Measurements from ENCODE around the gene FGD3.
A peak's percentile ranks its signal among the peaks of the same experiment; 100 is the strongest.
"Not testable (repeated sequence)": the region's sequence is repeated elsewhere in the genome, so short reads cannot be mapped to it uniquely, and the experiment has no call there.

FGD3 gene

GRCh38 chr9:93009337-93010015 lies 62.2 kb downstream of the FGD3 start:
- DNase-seq (ENCODE audit: low read depth in 2 of 2): no peak

GRCh38 chr9:93010056-93010455 lies 62.7 kb downstream of the FGD3 start:
- no peak for DNase-seq (ENCODE audit: low read depth in 2 of 2)

- DNase-seq (ENCODE audit: low read depth in 2 of 2): no peak
These were observed 63.4 kb downstream of the FGD3 start for GRCh38 chr9:93010704-93011103.

- no peak for DNase-seq (ENCODE audit: low read depth in 2 of 2)
These were observed 63.8 kb downstream of the FGD3 start for GRCh38 chr9:93011114-93011513.

GRCh38 chr9:93012963-93013855 lies 65.9 kb downstream of the FGD3 start:
- DNase-seq (ENCODE audit: low read depth in 2 of 2): no peak

GRCh38 chr9:93013856-93014582 lies 66.7 kb downstream of the FGD3 start:
- no peak for DNase-seq (ENCODE audit: low read depth in 2 of 2)

GRCh38 chr9:93015190-93015589 lies 67.9 kb downstream of the FGD3 start:
- not testable (repeated sequence) for DNase-seq (ENCODE audit: low read depth in 2 of 2)

- DNase-seq (ENCODE audit: low read depth in 2 of 2): no peak
These were observed 70.3 kb downstream of the FGD3 start for GRCh38 chr9:93017621-93018020.

GRCh38 chr9:93020151-93020550 lies 72.8 kb downstream of the FGD3 start:
- no peak for DNase-seq (ENCODE audit: low read depth in 2 of 2)

- DNase-seq (ENCODE audit: low read depth in 2 of 2): peak in 1 of 2 donors; percentile 16
These were observed 73.7 kb downstream of the FGD3 start for GRCh38 chr9:93020771-93021670.

GRCh38 chr9:93022066-93022465 lies 74.7 kb downstream of the FGD3 start:
- DNase-seq (ENCODE audit: low read depth in 2 of 2): no peak

GRCh38 chr9:93022721-93023520 lies 75.6 kb downstream of the FGD3 start:
- no peak for DNase-seq (ENCODE audit: low read depth in 2 of 2)

- DNase-seq (ENCODE audit: low read depth in 2 of 2): no peak
These were observed 76.1 kb downstream of the FGD3 start for GRCh38 chr9:93023521-93023815.

- no peak for DNase-seq (ENCODE audit: low read depth in 2 of 2)
These were observed 77.3 kb downstream of the FGD3 start for GRCh38 chr9:93024646-93024910.

GRCh38 chr9:93024986-93025630 lies 77.8 kb downstream of the FGD3 start:
- no peak for DNase-seq (ENCODE audit: low read depth in 2 of 2)

- no peak for DNase-seq (ENCODE audit: low read depth in 2 of 2)
These were observed 78.4 kb downstream of the FGD3 start for GRCh38 chr9:93025736-93026135.

GRCh38 chr9:93026640-93027039 lies 79.3 kb downstream of the FGD3 start:
- DNase-seq (ENCODE audit: low read depth in 2 of 2): no peak

GRCh38 chr9:93027750-93028149 lies 80.4 kb downstream of the FGD3 start:
- DNase-seq (ENCODE audit: low read depth in 2 of 2): no peak

- DNase-seq (ENCODE audit: low read depth in 2 of 2): peak; percentile 26 to 43
These were observed 81.2 kb downstream of the FGD3 start for GRCh38 chr9:93028448-93029006.

Measured in stimulated activated CD8-positive, alpha-beta memory T cell treated with anti-CD3 and anti-CD28 coated beads, Interleukin-7, amount 100 ng/mL, for 4 hours (primary cell).